Measurements from ENCODE around the gene LIPT2. TPM values are rescaled to one million over a fixed set of nuclear protein-coding genes. Genes with fewer than 3 reads are reported as not detected.

The LIPT2 gene
- total and polyA plus RNA-seq, 2 of the 4 experiments (the other 2 are of a cell fraction), result 1.7 to 2.9 TPM

DNA sequence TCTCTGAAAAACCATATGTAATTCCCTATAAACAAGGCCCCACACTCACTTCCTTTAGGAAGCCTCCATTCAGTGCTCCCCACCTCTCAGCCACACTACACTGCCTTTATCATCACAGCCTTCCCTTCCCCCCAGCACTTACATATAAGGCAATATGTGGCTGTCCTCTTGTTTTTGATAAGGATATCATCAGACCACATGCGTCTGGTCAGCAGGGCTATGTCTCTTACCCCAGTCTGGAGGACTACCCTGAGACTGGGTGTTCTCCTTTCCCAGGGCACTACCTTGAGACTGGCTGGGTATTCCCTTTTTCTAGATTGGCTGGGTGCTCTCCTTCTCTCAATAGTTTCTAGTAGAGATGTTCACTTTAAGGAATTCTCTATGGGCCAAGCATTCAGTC lies 33.9 kb downstream of the LIPT2 start:
- peaks cover 4% of the 10 kb centered on the region; the same call in 1 of the 2 replicates for H3K4me1 ChIP-seq (ENCODE audit: control insufficient read depth, insufficient read depth, low read length)
- no peak overlapping the region for H3K4ac ChIP-seq (ENCODE audit: low read depth, low read length)
- H3K18ac ChIP-seq (ENCODE audit: low read depth, low read length), result no peak overlapping the region
- no peak overlapping the region; the same call in 2 of the 3 replicates for H2BK15ac ChIP-seq (ENCODE audit: low read depth, low read length)
- H4K91ac ChIP-seq (ENCODE audit: insufficient read depth, low read depth, low read length), result no peak overlapping the region
- no peak overlapping the region for H4K5ac ChIP-seq (ENCODE audit: low read depth, low read length)
- BruUV-seq (replicated peaks), result no TSS peak
- TF ChIP-seq RCOR1 (IDR thresholded peaks at IDR 0.05; ENCODE audit: insufficient replicate concordance, low read length) (no peak), SMC3 (IDR thresholded peaks at IDR 0.05; ENCODE audit: low read depth, low read length) (no peak), POLR2A (IDR thresholded peaks at IDR 0.05; ENCODE audit: low read depth, low read length) (no peak), MAFK (IDR thresholded peaks at IDR 0.05; ENCODE audit: low read depth, low read length) (no peak), USF2 (IDR thresholded peaks at IDR 0.05; ENCODE audit: low read depth, low read length) (no peak), BHLHE40 (IDR thresholded peaks at IDR 0.05; ENCODE audit: low read depth, low read length) (no peak), NFE2L2 (IDR thresholded peaks at IDR 0.05; ENCODE audit: low read depth, low read length) (no peak), MAZ (IDR thresholded peaks at IDR 0.05; ENCODE audit: borderline replicate concordance, low read depth, low read length) (no peak), CHD1 (IDR thresholded peaks at IDR 0.05; ENCODE audit: low read depth, low read length) (no peak), RAD21 (IDR thresholded peaks at IDR 0.05; ENCODE audit: low read length) (no peak), MXI1 (IDR thresholded peaks at IDR 0.05; ENCODE audit: borderline replicate concordance, low read depth, low read length) (no peak), RFX5 (IDR thresholded peaks at IDR 0.05; ENCODE audit: low read depth, low read length) (no peak), CEBPB (IDR thresholded peaks at IDR 0.05; ENCODE audit: low read depth, low read length) (no peak)
- TF ChIP-seq, protein P1, sequence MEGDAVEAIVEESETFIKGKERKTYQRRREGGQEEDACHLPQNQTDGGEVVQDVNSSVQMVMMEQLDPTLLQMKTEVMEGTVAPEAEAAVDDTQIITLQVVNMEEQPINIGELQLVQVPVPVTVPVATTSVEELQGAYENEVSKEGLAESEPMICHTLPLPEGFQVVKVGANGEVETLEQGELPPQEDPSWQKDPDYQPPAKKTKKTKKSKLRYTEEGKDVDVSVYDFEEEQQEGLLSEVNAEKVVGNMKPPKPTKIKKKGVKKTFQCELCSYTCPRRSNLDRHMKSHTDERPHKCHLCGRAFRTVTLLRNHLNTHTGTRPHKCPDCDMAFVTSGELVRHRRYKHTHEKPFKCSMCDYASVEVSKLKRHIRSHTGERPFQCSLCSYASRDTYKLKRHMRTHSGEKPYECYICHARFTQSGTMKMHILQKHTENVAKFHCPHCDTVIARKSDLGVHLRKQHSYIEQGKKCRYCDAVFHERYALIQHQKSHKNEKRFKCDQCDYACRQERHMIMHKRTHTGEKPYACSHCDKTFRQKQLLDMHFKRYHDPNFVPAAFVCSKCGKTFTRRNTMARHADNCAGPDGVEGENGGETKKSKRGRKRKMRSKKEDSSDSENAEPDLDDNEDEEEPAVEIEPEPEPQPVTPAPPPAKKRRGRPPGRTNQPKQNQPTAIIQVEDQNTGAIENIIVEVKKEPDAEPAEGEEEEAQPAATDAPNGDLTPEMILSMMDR (conservative IDR thresholded peaks at IDR 0.05; ENCODE audit: low read depth, low read length), result no peak
- intact Hi-C loops (cut with micrococcal nuclease) (no loop called here), dilution Hi-C loops (cut with HindIII; ENCODE audit: low sequenced_read_pairs, unreplicated experiment) (no loop called here), in situ Hi-C loops (cut with MboI; ENCODE audit: low sequenced_read_pairs) (loop anchor here (5.0 kb wide), 1 partner anchor 268 kb away; no protein-coding TSS in a partner anchor)
- CTCF ChIA-PET, result interaction anchor here (0.7 kb wide), 1 partner anchor 111 kb away, joined by 3 read pairs; no protein-coding TSS in a partner anchor
- no peak overlapping the region for H2BK20ac ChIP-seq (ENCODE audit: low read depth, low read length)
- no peaks in the 10 kb centered on the region for H3K79me1 ChIP-seq (ENCODE audit: low read depth in 1 of 2, low read length in 2 of 2)
- no peak overlapping the region for H3K14ac ChIP-seq (replicated peaks; ENCODE audit: low read depth, low read length)
- no peak overlapping the region for H3K23ac ChIP-seq (ENCODE audit: low read depth, low read length)
- POLR2A ChIA-PET (ENCODE audit: unreplicated experiment), result no interaction called here
- no peak overlapping the region for H4K8ac ChIP-seq (ENCODE audit: low read depth in 2 of 2, low read length in 2 of 2)
- no peak overlapping the region for H3K56ac ChIP-seq (ENCODE audit: extremely low read depth, insufficient read depth, low read length)
- no peak overlapping the region for H2BK120ac ChIP-seq (ENCODE audit: low read depth, low read length)
- no peak overlapping the region for H3K4me3 ChIP-seq (ENCODE audit: insufficient read depth, low read depth, low read length)
- H2BK5ac ChIP-seq (ENCODE audit: low read depth, low read length, poor library complexity, severe bottlenecking), result no peak overlapping the region
- no peak overlapping the region for H2AK5ac ChIP-seq (ENCODE audit: low read depth, low read length)
- H3K9me1 ChIP-seq (ENCODE audit: insufficient read depth, low read length), result no peaks in the 10 kb centered on the region
- no peak overlapping the region for H3K27ac ChIP-seq (ENCODE audit: insufficient read depth, low read length)
- ATAC-seq (ENCODE audit: low read depth) (no peak), DNase-seq (no peak)
- no CpG with 5 or more reads among the region's 1 CpG for WGBS, 2 experiments (ENCODE audit: extremely low coverage in 2 of 2, insufficient read length in 1 of 2)
- no peaks in the 10 kb centered on the region for H3K9me3 ChIP-seq (ENCODE audit: control insufficient read depth, insufficient read depth, low read length)
- no peak overlapping the region for H3K9ac ChIP-seq (ENCODE audit: low read depth, low read length)
- no peaks in the 10 kb centered on the region for H4K20me1 ChIP-seq (ENCODE audit: insufficient read depth, low read length)
- no peak overlapping the region for H3K4me2 ChIP-seq (ENCODE audit: low read depth, low read length)
- H2AK9ac ChIP-seq (replicated peaks; ENCODE audit: low read depth, low read length, poor library complexity), result no peak overlapping the region
- H3K27me3 ChIP-seq (ENCODE audit: control insufficient read depth, insufficient read depth, low read length), result peaks cover 16% of the 10 kb centered on the region
- H2AFZ ChIP-seq (replicated peaks; ENCODE audit: low read length, poor library complexity), result no peak overlapping the region
- no peaks in the 10 kb centered on the region for H3K36me3 ChIP-seq (ENCODE audit: control insufficient read depth, insufficient read depth, low read length)

Data from IMR-90 (cell line).